ENCODE measurements around the gene MYCBPAP.

Gene MYCBPAP

DNA sequence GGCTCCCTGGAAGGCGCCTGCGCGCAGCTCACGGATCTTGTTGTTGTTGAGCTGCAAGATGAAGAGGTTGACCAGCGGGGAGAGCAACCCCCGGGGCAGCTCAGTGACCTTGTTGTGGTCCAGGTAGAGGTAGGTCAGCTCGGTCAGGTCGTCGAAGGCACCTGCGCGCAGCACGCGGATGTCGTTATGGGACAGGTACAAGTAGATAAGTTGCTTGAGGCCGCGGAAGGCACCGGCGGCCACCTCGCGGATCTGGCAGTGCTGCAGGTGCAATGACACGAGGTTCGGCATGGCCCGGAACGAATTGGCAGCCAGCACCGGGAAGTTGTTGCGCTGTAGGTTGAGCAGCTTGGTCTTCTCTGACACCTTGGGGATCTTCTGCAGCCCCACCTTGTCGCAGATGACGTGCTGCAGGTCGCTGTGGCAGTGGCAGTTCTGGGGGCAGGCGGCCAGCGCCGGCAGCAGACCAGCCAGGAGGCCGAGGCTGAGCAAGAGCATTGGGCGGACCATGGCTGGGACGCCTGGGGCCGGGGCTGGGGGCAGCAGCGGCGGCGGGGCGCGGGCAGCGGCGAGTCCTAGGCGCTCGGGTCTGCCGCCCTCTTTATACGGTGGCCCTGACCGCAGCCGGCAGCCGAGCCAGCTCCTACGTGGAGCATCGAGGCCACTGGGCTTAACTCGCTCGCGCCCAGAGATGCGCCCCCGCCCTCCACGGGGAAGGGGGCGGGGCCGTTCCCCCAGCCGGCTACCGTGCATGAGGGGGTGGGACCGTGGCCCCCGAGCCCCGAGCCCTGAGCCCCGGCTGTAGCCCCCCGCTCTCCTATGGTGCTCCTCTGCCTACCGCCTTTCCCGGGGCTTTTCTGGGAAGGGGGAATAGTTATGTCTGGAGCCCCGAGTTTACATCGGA, 39.7 kb upstream of the MYCBPAP start, which contains the start of gene CHAD:
CHAD (minus strand) TSS at position 577 of the 904 bp plus-strand sequence; CDS start at position 510, 67 bp downstream.
- no peak within 1 kb of the TSS for H2AFZ ChIP-seq (ENCODE audit: low read length)
- H3K36me3 ChIP-seq (replicated peaks; ENCODE audit: insufficient read depth, low read length): no peaks in the 10 kb centered on the region
- DNase-seq: no peak
- no peaks in the 10 kb centered on the region for H3K27me3 ChIP-seq (replicated peaks; ENCODE audit: insufficient read depth, low read length)
- no peaks in the 10 kb centered on the region for H3K4me1 ChIP-seq (ENCODE audit: low read length)
- TF ChIP-seq EZH2 (optimal IDR thresholded peaks at IDR 0.05; ENCODE audit: low read depth, low read length) (no peak), EZH2phosphoT487 (IDR thresholded peaks at IDR 0.05; ENCODE audit: low read length) (no peak)
- TF ChIP-seq, protein P1, sequence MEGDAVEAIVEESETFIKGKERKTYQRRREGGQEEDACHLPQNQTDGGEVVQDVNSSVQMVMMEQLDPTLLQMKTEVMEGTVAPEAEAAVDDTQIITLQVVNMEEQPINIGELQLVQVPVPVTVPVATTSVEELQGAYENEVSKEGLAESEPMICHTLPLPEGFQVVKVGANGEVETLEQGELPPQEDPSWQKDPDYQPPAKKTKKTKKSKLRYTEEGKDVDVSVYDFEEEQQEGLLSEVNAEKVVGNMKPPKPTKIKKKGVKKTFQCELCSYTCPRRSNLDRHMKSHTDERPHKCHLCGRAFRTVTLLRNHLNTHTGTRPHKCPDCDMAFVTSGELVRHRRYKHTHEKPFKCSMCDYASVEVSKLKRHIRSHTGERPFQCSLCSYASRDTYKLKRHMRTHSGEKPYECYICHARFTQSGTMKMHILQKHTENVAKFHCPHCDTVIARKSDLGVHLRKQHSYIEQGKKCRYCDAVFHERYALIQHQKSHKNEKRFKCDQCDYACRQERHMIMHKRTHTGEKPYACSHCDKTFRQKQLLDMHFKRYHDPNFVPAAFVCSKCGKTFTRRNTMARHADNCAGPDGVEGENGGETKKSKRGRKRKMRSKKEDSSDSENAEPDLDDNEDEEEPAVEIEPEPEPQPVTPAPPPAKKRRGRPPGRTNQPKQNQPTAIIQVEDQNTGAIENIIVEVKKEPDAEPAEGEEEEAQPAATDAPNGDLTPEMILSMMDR (IDR thresholded peaks at IDR 0.05; ENCODE audit: low read length): no peak
- no peaks in the 10 kb centered on the region for H3K9me3 ChIP-seq (replicated peaks; ENCODE audit: insufficient read depth, low read length)
- H3K9me2 ChIP-seq (replicated peaks; ENCODE audit: insufficient read depth, low read length): no peaks in the 10 kb centered on the region
- H3F3A ChIP-seq (ENCODE audit: insufficient read depth, low read length): no peaks in the 10 kb centered on the region
- H4K20me1 ChIP-seq (ENCODE audit: insufficient read depth, low read length): no peaks in the 10 kb centered on the region
- H3K79me2 ChIP-seq (ENCODE audit: low read length): no peaks in the 10 kb centered on the region
- H3K4me3 ChIP-seq (ENCODE audit: low read length): no peak within 1 kb of the TSS
- no peak within 1 kb of the TSS for H3K4me2 ChIP-seq (ENCODE audit: low read depth, low read length)
- no peak within 1 kb of the TSS for H3K27ac ChIP-seq (ENCODE audit: low read length)
- no peak within 1 kb of the TSS for H3K9ac ChIP-seq (ENCODE audit: low read length)

DNA sequence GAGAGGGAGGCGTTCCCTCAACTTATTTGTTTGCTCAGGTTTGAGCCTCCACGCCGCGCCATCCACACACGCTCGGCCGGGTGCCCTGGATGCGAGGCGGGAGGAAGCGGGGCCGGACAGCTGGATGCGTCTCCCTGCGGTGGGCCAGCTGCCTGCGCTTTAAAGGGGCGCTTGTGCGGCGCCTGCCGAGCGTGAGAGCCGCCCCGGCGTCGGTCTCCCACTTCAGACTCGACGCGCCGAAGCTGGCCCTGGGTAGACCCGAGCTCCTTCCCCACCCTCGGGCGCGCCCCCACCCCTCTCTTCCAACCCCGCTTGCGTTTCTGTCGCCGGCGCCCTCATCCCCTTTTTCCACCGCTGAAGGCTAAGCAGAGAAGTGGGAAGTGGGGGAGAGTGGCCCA, 39.0 kb upstream of the MYCBPAP start:
- Histone ChIP-seq H3F3A (ENCODE audit: insufficient read depth, low read length) (no peaks in the 10 kb centered on the region), H3K9me3 (replicated peaks; ENCODE audit: insufficient read depth, low read length) (no peaks in the 10 kb centered on the region), H3K79me2 (ENCODE audit: low read length) (no peaks in the 10 kb centered on the region), H3K36me3 (replicated peaks; ENCODE audit: insufficient read depth, low read length) (no peaks in the 10 kb centered on the region), H3K27me3 (replicated peaks; ENCODE audit: insufficient read depth, low read length) (no peaks in the 10 kb centered on the region), H3K9me2 (replicated peaks; ENCODE audit: insufficient read depth, low read length) (no peaks in the 10 kb centered on the region), H4K20me1 (ENCODE audit: insufficient read depth, low read length) (no peaks in the 10 kb centered on the region), H3K27ac (ENCODE audit: low read length) (no peak overlapping the region), H3K9ac (ENCODE audit: low read length) (no peak overlapping the region), H3K4me2 (ENCODE audit: low read depth, low read length) (no peak overlapping the region), H3K4me3 (ENCODE audit: low read length) (no peak overlapping the region), H2AFZ (ENCODE audit: low read length) (no peak overlapping the region), H3K4me1 (ENCODE audit: low read length) (no peaks in the 10 kb centered on the region)
- no peak for DNase-seq
- TF ChIP-seq EZH2phosphoT487 (IDR thresholded peaks at IDR 0.05; ENCODE audit: low read length) (no peak), EZH2 (optimal IDR thresholded peaks at IDR 0.05; ENCODE audit: low read depth, low read length) (no peak)
- TF ChIP-seq, protein P1 (IDR thresholded peaks at IDR 0.05; ENCODE audit: low read length): no peak

DNA sequence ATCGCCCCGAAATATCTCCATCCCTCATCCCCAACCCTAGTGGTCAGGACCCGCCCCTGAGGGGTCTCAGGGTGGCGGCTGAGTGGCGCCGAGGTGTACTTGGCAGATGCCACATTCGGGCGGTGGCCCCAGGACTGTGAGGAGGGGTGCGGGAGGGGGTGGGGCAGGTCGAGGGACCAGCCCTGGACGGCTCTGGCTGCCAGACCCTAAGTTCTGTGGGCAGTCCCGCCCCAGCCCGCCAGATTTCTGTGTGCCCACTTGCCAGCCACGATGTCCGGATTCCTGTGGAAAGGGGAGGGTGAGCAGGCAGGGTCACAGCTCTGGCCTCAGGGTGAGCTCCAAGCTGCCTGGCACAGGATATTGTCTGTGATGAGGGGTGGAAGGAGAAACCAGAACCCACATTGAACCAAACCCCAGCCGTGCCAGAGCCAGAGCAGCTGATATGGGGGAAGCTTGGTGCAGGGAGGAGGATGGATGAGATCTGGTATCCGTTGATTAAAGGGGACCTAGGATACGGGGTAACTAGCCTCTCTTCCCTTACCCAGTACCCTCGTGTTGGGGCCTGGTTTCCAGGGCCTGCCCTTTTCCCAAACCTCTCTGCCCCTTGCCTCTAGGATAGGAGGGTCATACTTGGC, 38.5 kb upstream of the MYCBPAP start:
- Histone ChIP-seq H3K9ac (ENCODE audit: low read length) (no peak overlapping the region), H3F3A (ENCODE audit: insufficient read depth, low read length) (no peaks in the 10 kb centered on the region), H4K20me1 (ENCODE audit: insufficient read depth, low read length) (no peaks in the 10 kb centered on the region), H3K9me2 (replicated peaks; ENCODE audit: insufficient read depth, low read length) (no peaks in the 10 kb centered on the region), H3K4me2 (ENCODE audit: low read depth, low read length) (no peak overlapping the region), H2AFZ (ENCODE audit: low read length) (no peak overlapping the region), H3K9me3 (replicated peaks; ENCODE audit: insufficient read depth, low read length) (no peaks in the 10 kb centered on the region), H3K36me3 (replicated peaks; ENCODE audit: insufficient read depth, low read length) (no peaks in the 10 kb centered on the region), H3K27ac (ENCODE audit: low read length) (no peak overlapping the region), H3K4me3 (ENCODE audit: low read length) (no peak overlapping the region), H3K4me1 (ENCODE audit: low read length) (no peaks in the 10 kb centered on the region), H3K27me3 (replicated peaks; ENCODE audit: insufficient read depth, low read length) (no peaks in the 10 kb centered on the region), H3K79me2 (ENCODE audit: low read length) (no peaks in the 10 kb centered on the region)
- TF ChIP-seq EZH2 (optimal IDR thresholded peaks at IDR 0.05; ENCODE audit: low read depth, low read length) (no peak), EZH2phosphoT487 (IDR thresholded peaks at IDR 0.05; ENCODE audit: low read length) (no peak)
- TF ChIP-seq, protein P1 (IDR thresholded peaks at IDR 0.05; ENCODE audit: low read length): no peak
- no peak for DNase-seq
